ENCODE measurements around the gene ZBTB20. TPM values are rescaled to one million over a fixed set of nuclear protein-coding genes. Genes with fewer than 3 reads are reported as not detected.
A peak's percentile ranks its signal among the peaks of the same experiment; 100 is the strongest.

The ZBTB20 gene
- total and polyA plus RNA-seq, 10 of the 15 experiments (the other 5 are each of a cell fraction or from before 2014, with no cell fraction given), result 0.20 to 5.5 (median 2.2) TPM

DNA sequence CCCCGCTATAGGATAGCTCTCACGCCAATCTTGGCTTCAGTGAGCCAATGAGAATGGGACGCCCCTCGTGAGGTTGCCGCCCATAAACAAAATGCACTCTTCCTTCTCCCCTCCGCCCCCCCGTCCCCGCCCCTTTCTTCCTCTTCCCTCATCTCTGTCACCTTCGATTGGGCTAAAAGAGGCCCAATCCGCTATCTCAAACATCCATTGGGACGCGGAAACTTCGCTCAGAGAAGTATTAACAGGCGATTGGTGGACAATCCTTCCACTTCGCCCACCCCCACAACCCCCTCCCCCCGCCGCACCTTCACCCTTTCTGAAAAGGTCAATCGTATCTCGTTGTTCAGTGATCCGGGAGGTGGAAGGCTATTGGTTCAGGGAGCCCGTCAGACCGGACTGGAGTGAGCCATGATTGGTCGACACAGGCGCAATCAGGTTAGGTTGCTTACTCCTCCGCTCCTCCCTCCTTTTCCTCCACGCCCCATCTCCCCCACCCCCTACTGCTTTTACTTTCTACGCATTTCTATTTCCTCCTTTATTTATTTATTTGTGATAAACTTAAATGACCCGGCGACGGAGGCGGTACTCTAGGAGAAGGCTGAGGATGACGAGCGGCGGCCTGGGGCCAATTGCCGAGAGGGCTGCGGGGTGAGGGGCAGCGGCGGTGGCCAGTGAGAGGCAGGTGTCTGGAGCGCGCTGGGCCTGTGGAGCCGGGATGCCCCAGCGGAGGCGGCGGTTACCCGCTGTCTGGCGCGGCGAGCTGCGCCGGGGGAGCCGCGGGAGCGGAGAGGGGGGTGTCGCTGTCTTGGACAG is 447 bp upstream of the ZBTB20 start (continued):
- TF ChIP-seq EP300 (IDR thresholded peaks at IDR 0.05; ENCODE audit: borderline replicate concordance in 1 of 2, control insufficient read depth in 1 of 2, low read depth in 2 of 2, low read length in 2 of 2) (peak in 1 of 2 experiments; percentile 21; a peak in 1 of 4 replicates), CREB1 (IDR thresholded peaks at IDR 0.05; ENCODE audit: low read depth) (peak; percentile 77), ZNF384 (IDR thresholded peaks at IDR 0.05; ENCODE audit: borderline replicate concordance, low read depth, low read length) (no peak), RFX5 (IDR thresholded peaks at IDR 0.05; ENCODE audit: low read depth, low read length) (peak; percentile 73), ATF7 (IDR thresholded peaks at IDR 0.05; ENCODE audit: low read depth) (peak; percentile 93), SIN3A (IDR thresholded peaks at IDR 0.05; ENCODE audit: low read depth, low read length) (peak; percentile 65), FOS (IDR thresholded peaks at IDR 0.05; ENCODE audit: borderline replicate concordance, extremely low read depth, insufficient read length) (peak; percentile 82), SPI1 (IDR thresholded peaks at IDR 0.05; ENCODE audit: borderline replicate concordance, insufficient read depth, low read depth, low read length) (no peak), GABPA (IDR thresholded peaks at IDR 0.05; ENCODE audit: low read depth) (no peak; the same call in 1 of the 2 replicates), PAX5 (IDR thresholded peaks at IDR 0.05; ENCODE audit: borderline replicate concordance, low read depth, low read length) (no peak; the same call in 1 of the 2 replicates), ZNF217 (IDR thresholded peaks at IDR 0.05) (no peak), MTA2 (IDR thresholded peaks at IDR 0.05; ENCODE audit: low read depth) (no peak), ZNF274 (IDR thresholded peaks at IDR 0.05; ENCODE audit: insufficient read depth, insufficient read length) (no peak), DPF2 (IDR thresholded peaks at IDR 0.05) (peak; percentile 93), POLR2AphosphoS5 (IDR thresholded peaks at IDR 0.05; ENCODE audit: low read length) (peak; percentile 58; the same call in 1 of the 2 replicates), STAT3 (IDR thresholded peaks at IDR 0.05; ENCODE audit: low read depth, low read length) (no peak), E2F4 (IDR thresholded peaks at IDR 0.05; ENCODE audit: low read depth, low read length) (0 out of 2 replicates have a peak, but pooled peaks have one; percentile 41), SUZ12 (IDR thresholded peaks at IDR 0.05; ENCODE audit: unreplicated experiment) (no peak), ZNF24 (IDR thresholded peaks at IDR 0.05) (no peak), RB1 (IDR thresholded peaks at IDR 0.05; ENCODE audit: borderline replicate concordance) (0 out of 2 replicates have a peak, but pooled peaks have one; percentile 28), RAD51 (IDR thresholded peaks at IDR 0.05) (no peak), ZNF622 (IDR thresholded peaks at IDR 0.05) (peak; percentile 62)
- TF ChIP-seq, protein P1, sequence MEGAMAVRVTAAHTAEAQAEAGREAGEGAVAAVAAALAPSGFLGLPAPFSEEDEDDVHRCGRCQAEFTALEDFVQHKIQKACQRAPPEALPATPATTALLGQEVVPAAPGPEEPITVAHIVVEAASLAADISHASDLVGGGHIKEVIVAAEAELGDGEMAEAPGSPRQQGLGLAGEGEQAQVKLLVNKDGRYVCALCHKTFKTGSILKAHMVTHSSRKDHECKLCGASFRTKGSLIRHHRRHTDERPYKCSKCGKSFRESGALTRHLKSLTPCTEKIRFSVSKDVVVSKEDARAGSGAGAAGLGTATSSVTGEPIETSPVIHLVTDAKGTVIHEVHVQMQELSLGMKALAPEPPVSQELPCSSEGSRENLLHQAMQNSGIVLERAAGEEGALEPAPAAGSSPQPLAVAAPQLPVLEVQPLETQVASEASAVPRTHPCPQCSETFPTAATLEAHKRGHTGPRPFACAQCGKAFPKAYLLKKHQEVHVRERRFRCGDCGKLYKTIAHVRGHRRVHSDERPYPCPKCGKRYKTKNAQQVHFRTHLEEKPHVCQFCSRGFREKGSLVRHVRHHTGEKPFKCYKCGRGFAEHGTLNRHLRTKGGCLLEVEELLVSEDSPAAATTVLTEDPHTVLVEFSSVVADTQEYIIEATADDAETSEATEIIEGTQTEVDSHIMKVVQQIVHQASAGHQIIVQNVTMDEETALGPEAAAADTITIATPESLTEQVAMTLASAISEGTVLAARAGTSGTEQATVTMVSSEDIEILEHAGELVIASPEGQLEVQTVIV (IDR thresholded peaks at IDR 0.05; ENCODE audit: borderline replicate concordance, partially characterized antibody), result no peak
- TF ChIP-seq, protein P2, sequence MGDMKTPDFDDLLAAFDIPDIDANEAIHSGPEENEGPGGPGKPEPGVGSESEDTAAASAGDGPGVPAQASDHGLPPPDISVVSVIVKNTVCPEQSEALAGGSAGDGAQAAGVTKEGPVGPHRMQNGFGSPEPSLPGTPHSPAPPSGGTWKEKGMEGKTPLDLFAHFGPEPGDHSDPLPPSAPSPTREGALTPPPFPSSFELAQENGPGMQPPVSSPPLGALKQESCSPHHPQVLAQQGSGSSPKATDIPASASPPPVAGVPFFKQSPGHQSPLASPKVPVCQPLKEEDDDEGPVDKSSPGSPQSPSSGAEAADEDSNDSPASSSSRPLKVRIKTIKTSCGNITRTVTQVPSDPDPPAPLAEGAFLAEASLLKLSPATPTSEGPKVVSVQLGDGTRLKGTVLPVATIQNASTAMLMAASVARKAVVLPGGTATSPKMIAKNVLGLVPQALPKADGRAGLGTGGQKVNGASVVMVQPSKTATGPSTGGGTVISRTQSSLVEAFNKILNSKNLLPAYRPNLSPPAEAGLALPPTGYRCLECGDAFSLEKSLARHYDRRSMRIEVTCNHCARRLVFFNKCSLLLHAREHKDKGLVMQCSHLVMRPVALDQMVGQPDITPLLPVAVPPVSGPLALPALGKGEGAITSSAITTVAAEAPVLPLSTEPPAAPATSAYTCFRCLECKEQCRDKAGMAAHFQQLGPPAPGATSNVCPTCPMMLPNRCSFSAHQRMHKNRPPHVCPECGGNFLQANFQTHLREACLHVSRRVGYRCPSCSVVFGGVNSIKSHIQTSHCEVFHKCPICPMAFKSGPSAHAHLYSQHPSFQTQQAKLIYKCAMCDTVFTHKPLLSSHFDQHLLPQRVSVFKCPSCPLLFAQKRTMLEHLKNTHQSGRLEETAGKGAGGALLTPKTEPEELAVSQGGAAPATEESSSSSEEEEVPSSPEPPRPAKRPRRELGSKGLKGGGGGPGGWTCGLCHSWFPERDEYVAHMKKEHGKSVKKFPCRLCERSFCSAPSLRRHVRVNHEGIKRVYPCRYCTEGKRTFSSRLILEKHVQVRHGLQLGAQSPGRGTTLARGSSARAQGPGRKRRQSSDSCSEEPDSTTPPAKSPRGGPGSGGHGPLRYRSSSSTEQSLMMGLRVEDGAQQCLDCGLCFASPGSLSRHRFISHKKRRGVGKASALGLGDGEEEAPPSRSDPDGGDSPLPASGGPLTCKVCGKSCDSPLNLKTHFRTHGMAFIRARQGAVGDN (IDR thresholded peaks at IDR 0.05), result no peak
